ENCODE data around the gene CD1C. TPM values are rescaled to one million over a fixed set of nuclear protein-coding genes. Genes with fewer than 3 reads are reported as not detected.

The CD1C gene
- total and polyA plus RNA-seq, 2 donors (not counting 3 experiments of a cell fraction or from before 2014, with no cell fraction given) = not detected

DNA sequence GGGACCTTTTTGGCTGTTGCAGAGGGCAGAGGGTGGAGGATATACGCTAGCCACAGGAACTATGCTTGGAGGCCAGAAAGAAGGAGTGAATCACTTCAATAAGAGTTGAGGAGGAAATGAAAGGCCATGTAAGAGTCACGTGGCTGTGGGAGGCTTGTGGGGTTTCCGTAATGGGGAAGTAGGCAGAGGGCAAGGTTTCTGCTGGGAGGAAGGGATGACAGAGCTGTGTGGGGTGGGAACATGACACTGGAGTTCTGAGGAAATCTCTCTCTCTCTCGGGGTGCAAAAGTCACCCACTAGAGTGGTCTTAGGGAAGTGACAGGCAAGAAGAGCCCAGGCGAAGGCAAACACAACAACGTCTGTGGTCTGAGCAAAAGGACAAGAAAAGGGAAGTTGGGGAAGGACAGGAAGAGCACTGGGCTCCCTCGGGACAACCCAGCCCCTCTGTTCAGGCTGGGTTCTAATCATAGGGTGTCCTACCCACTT lies 3.9 kb upstream of the CD1C start:
- Histone ChIP-seq H3K27me3 (ENCODE audit: control insufficient read depth in 2 of 2, insufficient read depth in 2 of 2, low read length in 2 of 2) (no peaks in the 10 kb centered on the region), H3K9me3 (replicated peaks; ENCODE audit: control insufficient read depth, insufficient read depth, low read length) (no peaks in the 10 kb centered on the region), H3K4me2 (ENCODE audit: insufficient read depth, low read length) (no peak overlapping the region), H3K36me3 (ENCODE audit: control insufficient read depth in 2 of 2, extremely low read depth in 1 of 2, insufficient read depth in 2 of 2, low read length in 2 of 2) (no peaks in the 10 kb centered on the region), H3K4me1 (ENCODE audit: control insufficient read depth, extremely low read depth, insufficient read depth, low read length) (no peaks in the 10 kb centered on the region), H3K27ac (ENCODE audit: insufficient read depth, low read depth, low read length) (no peak overlapping the region), H2AFZ (ENCODE audit: low read depth, low read length) (no peak overlapping the region), H3K79me2 (ENCODE audit: control insufficient read depth, insufficient read depth, low read length) (no peaks in the 10 kb centered on the region), H3K9ac (replicated peaks; ENCODE audit: extremely low read depth, insufficient read depth, low read length) (no peak overlapping the region), H3K4me3 (replicated peaks in 1 of 3; ENCODE audit: insufficient read depth in 1 of 3, low read depth in 1 of 3, low read length in 3 of 3) (no peak overlapping the region), H4K20me1 (replicated peaks; ENCODE audit: control insufficient read depth, extremely low read depth, insufficient read depth, low read length) (no peaks in the 10 kb centered on the region), H3K9me1 (replicated peaks; ENCODE audit: control insufficient read depth, extremely low read depth, insufficient read depth, low read length) (no peaks in the 10 kb centered on the region)
- ChIA-PET CTCF (no interaction called here), POLR2A (no interaction called here)
- DNase-seq (ENCODE audit: low read depth, low spot score) = peak; percentile 2
- intact Hi-C loops (cut with micrococcal nuclease) (no loop called here), dilution Hi-C loops (cut with MboI; ENCODE audit: extremely low pct_ligation_motif_present, low sequenced_read_pairs) (no loop called here)
- no TSS peak for BruUV-seq (replicated peaks)
- TF ChIP-seq EZH2 (IDR thresholded peaks at IDR 0.05; ENCODE audit: borderline replicate concordance, low read depth, low read length, severe bottlenecking) (no peak), FOS (IDR thresholded peaks at IDR 0.05; ENCODE audit: borderline replicate concordance, insufficient read depth, low read length) (peak; percentile 21)
- FAIRE-seq = no peak

DNA sequence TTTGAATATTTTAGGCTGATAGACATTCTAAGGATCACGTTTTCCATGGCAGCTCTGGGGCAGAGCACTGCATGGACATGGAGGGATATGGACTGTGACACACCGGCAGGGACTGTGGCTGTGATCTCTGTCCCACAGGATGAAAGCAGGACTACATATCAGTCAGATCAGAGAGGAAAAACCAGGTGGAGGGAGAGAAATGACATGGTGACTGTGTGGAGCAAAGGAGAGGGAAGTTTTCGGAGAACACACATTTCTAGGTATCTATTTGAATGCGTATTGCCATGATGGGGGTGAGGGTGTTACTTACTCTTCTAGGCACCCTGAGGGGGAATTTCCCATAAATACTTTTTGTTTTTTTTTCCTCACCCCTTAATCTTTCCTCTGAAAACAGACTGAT lies 3.2 kb upstream of the CD1C start:
- no peak for FAIRE-seq
- POLR2A ChIA-PET = no interaction called here

More for the DNA sequence above, 3.2 kb upstream of the CD1C start:
- Histone ChIP-seq H3K4me1 (ENCODE audit: control insufficient read depth, extremely low read depth, insufficient read depth, low read length) (no peaks in the 10 kb centered on the region), H3K4me3 (replicated peaks in 1 of 3; ENCODE audit: insufficient read depth in 1 of 3, low read depth in 1 of 3, low read length in 3 of 3) (no peak overlapping the region), H3K27ac (ENCODE audit: insufficient read depth, low read depth, low read length) (no peak overlapping the region), H3K4me2 (ENCODE audit: insufficient read depth, low read length) (no peak overlapping the region), H2AFZ (ENCODE audit: low read depth, low read length) (no peak overlapping the region), H3K79me2 (ENCODE audit: control insufficient read depth, insufficient read depth, low read length) (no peaks in the 10 kb centered on the region), H3K36me3 (ENCODE audit: control insufficient read depth in 2 of 2, extremely low read depth in 1 of 2, insufficient read depth in 2 of 2, low read length in 2 of 2) (no peaks in the 10 kb centered on the region), H3K9me1 (replicated peaks; ENCODE audit: control insufficient read depth, extremely low read depth, insufficient read depth, low read length) (no peaks in the 10 kb centered on the region), H3K9me3 (replicated peaks; ENCODE audit: control insufficient read depth, insufficient read depth, low read length) (no peaks in the 10 kb centered on the region), H4K20me1 (replicated peaks; ENCODE audit: control insufficient read depth, extremely low read depth, insufficient read depth, low read length) (no peaks in the 10 kb centered on the region), H3K9ac (replicated peaks; ENCODE audit: extremely low read depth, insufficient read depth, low read length) (no peak overlapping the region), H3K27me3 (ENCODE audit: control insufficient read depth in 2 of 2, insufficient read depth in 2 of 2, low read length in 2 of 2) (no peaks in the 10 kb centered on the region)
- no peak for DNase-seq (ENCODE audit: low read depth, low spot score)
- intact Hi-C loops (cut with micrococcal nuclease) (no loop called here), dilution Hi-C loops (cut with MboI; ENCODE audit: extremely low pct_ligation_motif_present, low sequenced_read_pairs) (no loop called here)
- no TSS peak for BruUV-seq (replicated peaks)
- CTCF ChIA-PET = no interaction called here
- TF ChIP-seq EZH2 (IDR thresholded peaks at IDR 0.05; ENCODE audit: borderline replicate concordance, low read depth, low read length, severe bottlenecking) (no peak), GATA2 (IDR thresholded peaks at IDR 0.05; ENCODE audit: insufficient read depth, insufficient read length, low read depth, low read length) (no peak), FOS (IDR thresholded peaks at IDR 0.05; ENCODE audit: borderline replicate concordance, insufficient read depth, low read length) (no peak), MYC (IDR thresholded peaks at IDR 0.05; ENCODE audit: low read depth, low read length) (no peak), POLR2AphosphoS5 (IDR thresholded peaks at IDR 0.05; ENCODE audit: insufficient read depth, low read depth, low read length) (no peak), POLR2A (IDR thresholded peaks at IDR 0.05; ENCODE audit: low read depth, low read length) (no peak), JUN (IDR thresholded peaks at IDR 0.05; ENCODE audit: borderline replicate concordance, insufficient read depth, insufficient read length, low read depth) (no peak)
- TF ChIP-seq, protein P1, sequence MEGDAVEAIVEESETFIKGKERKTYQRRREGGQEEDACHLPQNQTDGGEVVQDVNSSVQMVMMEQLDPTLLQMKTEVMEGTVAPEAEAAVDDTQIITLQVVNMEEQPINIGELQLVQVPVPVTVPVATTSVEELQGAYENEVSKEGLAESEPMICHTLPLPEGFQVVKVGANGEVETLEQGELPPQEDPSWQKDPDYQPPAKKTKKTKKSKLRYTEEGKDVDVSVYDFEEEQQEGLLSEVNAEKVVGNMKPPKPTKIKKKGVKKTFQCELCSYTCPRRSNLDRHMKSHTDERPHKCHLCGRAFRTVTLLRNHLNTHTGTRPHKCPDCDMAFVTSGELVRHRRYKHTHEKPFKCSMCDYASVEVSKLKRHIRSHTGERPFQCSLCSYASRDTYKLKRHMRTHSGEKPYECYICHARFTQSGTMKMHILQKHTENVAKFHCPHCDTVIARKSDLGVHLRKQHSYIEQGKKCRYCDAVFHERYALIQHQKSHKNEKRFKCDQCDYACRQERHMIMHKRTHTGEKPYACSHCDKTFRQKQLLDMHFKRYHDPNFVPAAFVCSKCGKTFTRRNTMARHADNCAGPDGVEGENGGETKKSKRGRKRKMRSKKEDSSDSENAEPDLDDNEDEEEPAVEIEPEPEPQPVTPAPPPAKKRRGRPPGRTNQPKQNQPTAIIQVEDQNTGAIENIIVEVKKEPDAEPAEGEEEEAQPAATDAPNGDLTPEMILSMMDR (IDR thresholded peaks at IDR 0.05; ENCODE audit: extremely low read depth in 1 of 2, insufficient read depth in 1 of 2, low read depth in 1 of 2, low read length in 2 of 2) = no peak
- TF ChIP-seq, protein P2, sequence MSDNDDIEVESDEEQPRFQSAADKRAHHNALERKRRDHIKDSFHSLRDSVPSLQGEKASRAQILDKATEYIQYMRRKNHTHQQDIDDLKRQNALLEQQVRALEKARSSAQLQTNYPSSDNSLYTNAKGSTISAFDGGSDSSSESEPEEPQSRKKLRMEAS (IDR thresholded peaks at IDR 0.05; ENCODE audit: insufficient read depth, insufficient read length) = no peak
